CD4-positive, alpha-beta T cell treated with Interleukin-15 for 4 hours (primary cell): ENCODE measurements around the gene SLC47A2.
A peak's percentile ranks its signal among the peaks of the same experiment; 100 is the strongest.

ENCODE experiments used
- DNase-seq: peaks from one replicate; pipeline ENCODE4 v3.0.0-alpha.2; 2020; ENCODE audit warnings: low spot score

Gene SLC47A2

DNA sequence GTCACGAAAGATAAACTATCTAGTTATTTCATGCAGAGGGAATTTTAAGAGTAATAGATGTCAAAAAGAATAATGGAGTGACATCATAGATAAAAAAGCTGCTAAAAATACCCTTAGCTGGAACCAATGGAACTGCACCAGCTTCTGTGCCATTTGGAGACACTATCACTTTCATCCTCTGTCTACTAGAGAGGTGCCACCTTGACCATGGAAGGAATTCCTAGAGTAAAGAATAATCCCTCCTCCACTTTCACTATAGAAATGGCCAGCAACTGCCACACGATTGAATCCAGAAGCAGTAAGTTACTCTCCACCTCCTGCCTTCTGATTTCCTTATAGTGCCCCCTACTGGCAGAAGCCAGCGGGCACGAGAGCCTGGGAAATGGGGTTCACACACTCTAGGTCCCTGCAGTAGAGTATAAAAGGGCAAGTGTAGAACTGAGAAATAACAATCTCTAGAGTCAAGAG lies 70.6 kb downstream of the SLC47A2 start:
- peak; percentile 70 for DNase-seq

DNA sequence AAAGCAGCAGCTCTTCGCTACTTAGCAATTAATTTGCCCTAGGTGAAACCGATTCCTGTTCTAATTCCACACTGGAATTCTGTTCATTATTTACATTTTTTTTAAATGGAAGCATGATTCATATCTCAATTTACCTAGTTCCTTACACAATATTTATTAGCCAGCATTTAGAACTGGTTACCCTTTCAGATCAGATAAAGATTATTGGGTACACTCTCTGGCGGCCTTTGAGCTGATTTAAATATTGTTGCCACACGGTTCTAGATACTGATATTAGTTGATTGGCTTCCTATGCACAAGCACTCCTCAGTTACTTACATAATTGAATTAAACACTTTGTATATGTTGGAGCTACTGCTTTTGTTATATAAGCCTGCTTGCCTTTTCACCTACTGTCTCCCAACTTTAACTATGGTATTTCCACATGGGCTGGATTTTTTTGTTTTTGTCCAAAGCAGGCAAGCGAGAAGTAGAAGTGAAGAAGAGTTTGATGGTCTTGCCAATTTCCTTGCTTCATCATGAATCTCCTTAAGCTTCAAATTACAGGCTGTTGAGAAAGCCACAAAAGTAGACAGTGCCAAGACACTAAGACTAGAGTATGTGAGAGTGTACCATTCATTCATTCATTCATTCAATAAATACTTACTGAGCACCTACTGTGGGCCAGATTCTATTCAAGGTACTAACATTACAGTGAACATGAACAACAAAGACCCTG lies 71.7 kb downstream of the SLC47A2 start:
- no peak for DNase-seq

DNA sequence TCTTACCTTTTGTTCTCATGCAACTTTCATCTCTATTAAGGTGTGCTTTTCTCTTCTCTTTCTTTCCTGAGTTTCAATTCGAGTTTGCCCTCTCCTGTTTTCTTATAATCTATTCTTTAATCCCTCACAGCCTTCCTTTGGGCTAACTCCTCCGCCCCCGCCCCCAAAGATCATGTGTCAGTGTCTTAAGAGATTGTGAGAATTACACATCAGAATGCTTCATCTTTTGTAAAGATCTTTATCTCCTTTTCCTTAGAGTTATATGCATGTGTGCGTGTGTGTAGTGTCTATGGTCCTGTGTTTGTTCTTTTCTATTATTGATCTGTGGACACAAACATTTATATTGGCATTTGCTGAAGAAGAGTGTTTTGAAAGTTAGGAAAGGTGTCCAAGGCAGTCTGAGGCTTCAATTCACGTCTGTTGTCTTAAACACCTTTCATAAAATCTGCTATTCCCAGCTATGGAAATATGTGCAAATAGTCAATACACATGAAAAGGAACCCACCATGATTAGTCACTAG lies 74.0 kb downstream of the SLC47A2 start:
- DNase-seq: no peak

DNA sequence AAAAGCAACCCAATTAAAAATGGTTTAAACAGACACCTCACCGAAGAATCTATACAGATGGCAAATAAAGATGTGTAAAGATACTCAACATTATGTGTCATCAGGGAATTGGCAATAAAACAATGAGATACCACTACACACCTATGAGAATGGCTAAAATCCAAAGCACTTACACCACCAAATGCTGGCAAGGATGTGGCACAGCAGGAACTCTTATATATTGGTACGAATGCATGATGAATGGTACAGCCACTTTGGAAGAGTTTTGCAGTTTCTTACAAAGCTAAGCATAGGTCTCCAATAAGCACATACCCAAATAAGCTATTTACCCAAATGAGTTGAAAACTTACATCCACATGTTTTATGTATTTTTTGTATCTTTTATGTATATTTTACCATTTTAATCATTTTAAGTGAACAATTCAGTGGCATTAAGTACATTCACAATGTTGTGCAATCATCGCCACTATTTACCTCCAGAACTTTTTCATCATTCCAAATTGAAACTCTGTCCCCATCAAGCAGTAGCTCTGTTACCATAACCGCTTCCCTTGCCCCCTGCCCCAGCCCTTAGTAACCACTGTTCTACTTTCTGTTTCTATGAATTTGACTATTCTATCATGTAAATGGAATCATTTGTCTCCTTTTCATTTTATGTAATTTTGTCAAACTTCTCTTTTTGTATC lies 74.6 kb downstream of the SLC47A2 start:
- no peak for DNase-seq

DNA sequence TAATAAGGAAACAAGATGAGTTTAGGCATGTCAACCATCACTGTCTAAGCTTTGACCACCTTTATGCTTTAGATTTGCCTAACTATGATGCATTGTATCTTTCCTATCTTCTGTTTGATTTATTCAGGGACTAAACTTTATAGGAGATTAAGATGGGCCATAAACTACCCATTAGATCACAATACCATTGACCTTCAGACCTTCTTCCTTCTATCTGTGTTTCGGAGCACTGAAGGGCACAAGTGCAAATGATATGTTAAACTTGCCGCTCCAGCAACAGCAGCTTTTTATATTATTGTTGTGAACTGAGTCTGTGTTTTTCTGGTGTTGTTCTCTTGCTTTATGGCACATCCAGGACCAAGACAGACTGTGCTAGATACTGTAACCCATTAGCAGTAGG lies 84.5 kb downstream of the SLC47A2 start:
- DNase-seq: no peak

DNA sequence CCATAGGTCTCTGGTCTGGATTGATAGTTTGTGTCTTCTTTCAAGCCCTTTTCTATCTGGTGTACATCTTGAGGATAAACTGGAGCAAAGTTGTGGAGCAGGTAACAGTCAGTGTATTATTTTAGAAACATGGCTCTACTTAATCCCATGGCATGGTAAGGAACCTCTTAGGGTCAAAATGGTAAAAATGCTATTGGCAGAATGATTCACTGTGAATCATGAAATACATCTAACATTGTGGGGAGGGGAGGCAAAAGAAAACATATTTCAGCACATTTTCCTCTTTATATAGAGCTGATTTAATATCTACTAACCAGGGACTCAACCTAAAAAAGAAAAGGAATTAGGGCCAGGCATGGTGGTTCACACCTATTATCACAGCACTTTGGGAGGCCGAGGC lies 85.7 kb downstream of the SLC47A2 start:
- no peak for DNase-seq

DNA sequence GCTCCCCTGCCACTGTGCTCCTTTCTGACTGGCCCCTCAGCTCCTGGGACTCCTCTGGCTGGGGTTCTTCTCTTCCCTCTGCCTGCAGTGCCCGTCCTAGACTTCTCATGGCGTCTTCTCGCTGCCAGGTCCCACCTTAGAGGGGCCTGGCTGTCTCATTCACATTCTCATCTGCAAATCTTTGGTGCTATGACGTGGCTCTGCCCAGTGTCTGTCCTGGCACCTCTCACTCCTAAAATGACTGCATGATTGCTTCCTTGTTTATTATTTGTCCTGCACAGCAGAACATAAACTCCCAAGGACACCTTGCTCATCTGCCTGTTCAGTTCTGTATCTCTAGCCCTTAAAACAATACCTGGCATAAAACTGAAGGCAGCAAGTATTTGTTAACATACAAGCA lies 86.3 kb downstream of the SLC47A2 start:
- DNase-seq: no peak

DNA sequence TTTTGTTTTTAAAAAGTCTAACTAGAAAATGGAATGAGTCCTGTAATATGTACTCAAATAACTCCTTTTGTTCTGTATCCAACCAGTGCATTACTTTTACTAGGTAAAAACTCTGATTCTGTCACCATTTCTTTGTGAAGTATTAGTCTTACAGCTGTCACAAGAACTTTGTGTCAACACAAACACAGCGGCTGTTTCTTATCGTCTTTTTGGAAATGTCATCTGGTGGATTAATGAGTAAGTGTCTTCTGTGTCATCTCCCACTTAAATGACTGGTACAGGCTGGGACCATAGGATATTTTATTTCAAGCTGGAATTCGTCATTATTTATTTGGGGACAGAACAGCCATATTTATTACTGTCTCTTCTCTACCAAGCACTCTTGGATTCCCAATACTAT lies 86.9 kb downstream of the SLC47A2 start:
- DNase-seq: no peak
